BJ (cell line): Measurements from ENCODE around the gene RSL1D1. TPM values are rescaled to one million over a fixed set of nuclear protein-coding genes. Genes with fewer than 3 reads are reported as not detected.

ENCODE experiments used
- CTCF ChIA-PET: fragments of 350-600 bp; formaldehyde crosslinking; extraction: SDS; loops from one replicate; lab custom pipeline; 2021; ENCODE audit warnings: antibody characterized with exemption, inconsistent platforms; lab: Yijun Ruan, JAX
- POLR2A ChIA-PET: fragments of 300-600 bp; sonication (Branson Sonifier 250); formaldehyde crosslinking; extraction: SDS; loops from one replicate; lab custom pipeline; 2021; ENCODE audit warnings: antibody characterized with exemption; lab: Charles Lee
- DNase-seq: peaks from one replicate; pipeline ENCODE4 v3.0.0-alpha.2; 2011; ENCODE audit warnings: low read depth
- H3K27me3 ChIP-seq: 2 replicates; pipeline ENCODE4 v1.6.0; 2011; ENCODE audit warnings: low read length; ENCODE audit not compliant: control insufficient read depth, insufficient read depth
- H3K36me3 ChIP-seq: 2 replicates; pipeline ENCODE4 v1.5.1; 2011; ENCODE audit warnings: low read length; ENCODE audit not compliant: control insufficient read depth, insufficient read depth
- H3K4me3 ChIP-seq: 2 replicates; pipeline ENCODE4 v1.5.1; 2011; ENCODE audit warnings: low read depth, mild to moderate bottlenecking, control low read depth, low read length
- CTCF ChIP-seq: IDR thresholded peaks from 2 replicates; pipeline ENCODE4 v1.5.1; 2011; ENCODE audit warnings: low read depth, mild to moderate bottlenecking, control low read depth, inconsistent platforms, low read length, moderate library complexity; ENCODE audit not compliant: insufficient read depth
- polyA plus RNA-seq: library from polyadenylated mRNA; depleted of rRNA; stranded (reverse); fragments of >200 nt; gene quantifications from 2 replicates; pipeline ENCODE4 v1.2.3, GENCODE V29; 2011

Gene RSL1D1
- polyA plus RNA-seq, 1 experiment, result 36.4 TPM

DNA sequence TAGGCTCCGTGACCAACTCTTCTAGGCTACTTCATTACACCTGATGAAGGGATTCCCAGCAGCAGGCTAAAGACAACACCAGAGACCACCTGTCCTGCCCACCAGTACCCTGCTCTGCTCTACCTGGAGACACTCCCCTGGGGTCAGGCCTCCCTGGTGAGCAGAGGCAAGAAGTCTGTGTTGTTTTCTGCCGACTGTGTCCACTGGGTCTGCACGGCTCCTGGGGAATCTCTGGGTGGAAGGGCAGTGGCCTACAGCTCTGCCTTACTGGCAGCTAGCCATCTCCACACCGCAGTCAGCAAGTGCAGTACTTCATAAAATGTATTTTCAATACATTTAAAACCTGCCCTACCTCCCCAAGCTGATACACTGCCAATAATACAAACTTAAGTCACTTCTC is 6.8 kb downstream of the RSL1D1 start:
- no peak for TF ChIP-seq CTCF
- no peaks in the 10 kb centered on the region for H3K27me3 ChIP-seq
- CTCF ChIA-PET, result no interaction called here
- H3K36me3 ChIP-seq, result peaks cover 29% of the 10 kb centered on the region
- DNase-seq, result no peak
- POLR2A ChIA-PET, result no interaction called here
- no peak overlapping the region for H3K4me3 ChIP-seq

- ChIA-PET CTCF (no interaction called here), POLR2A (no interaction called here)
- Histone ChIP-seq H3K27me3 (no peaks in the 10 kb centered on the region), H3K4me3 (no peak overlapping the region), H3K36me3 (peaks cover 29% of the 10 kb centered on the region)
- TF ChIP-seq CTCF, result no peak
- no peak for DNase-seq
These were observed 7.5 kb downstream of the RSL1D1 start for GRCh38 chr16:11843861-11844260.

GRCh38 chr16:11843206-11843605 is 8.1 kb downstream of the RSL1D1 start:
- Histone ChIP-seq H3K36me3 (peaks cover 29% of the 10 kb centered on the region), H3K27me3 (no peaks in the 10 kb centered on the region), H3K4me3 (no peak overlapping the region)
- POLR2A ChIA-PET, result no interaction called here
- CTCF ChIA-PET, result no interaction called here
- DNase-seq, result no peak
- TF ChIP-seq CTCF, result no peak

DNA sequence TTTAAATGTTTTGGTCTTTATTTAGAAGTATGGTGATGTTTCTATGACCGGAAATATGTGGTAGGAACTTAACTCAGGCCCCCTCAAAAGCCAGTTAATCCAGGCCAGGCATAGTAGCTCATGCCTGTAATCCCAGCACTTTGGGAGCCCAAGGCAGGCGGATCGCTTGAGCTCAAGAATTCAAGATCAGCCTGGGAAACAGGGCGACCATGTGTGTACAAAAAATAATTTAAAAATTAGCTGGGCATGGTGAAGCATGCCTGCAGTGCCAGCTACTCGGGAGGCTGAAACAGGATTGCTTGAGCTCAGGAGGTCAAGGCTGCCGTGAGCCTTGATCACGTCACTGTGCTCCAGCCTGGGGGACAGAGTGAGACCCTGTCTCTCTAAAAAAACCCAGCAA is 10.3 kb downstream of the RSL1D1 start:
- ChIA-PET CTCF (interaction anchor here (0.6 to 1.2 kb wide), 3 partner anchors 31 to 254 kb away, joined by 3 to 6 read pairs (median 3); no protein-coding TSS in a partner anchor), POLR2A (no interaction called here)
- no peak for DNase-seq
- H3K36me3 ChIP-seq, result peaks cover 32% of the 10 kb centered on the region
- H3K4me3 ChIP-seq, result no peak overlapping the region
- TF ChIP-seq CTCF, result no peak
- H3K27me3 ChIP-seq, result no peaks in the 10 kb centered on the region

DNA sequence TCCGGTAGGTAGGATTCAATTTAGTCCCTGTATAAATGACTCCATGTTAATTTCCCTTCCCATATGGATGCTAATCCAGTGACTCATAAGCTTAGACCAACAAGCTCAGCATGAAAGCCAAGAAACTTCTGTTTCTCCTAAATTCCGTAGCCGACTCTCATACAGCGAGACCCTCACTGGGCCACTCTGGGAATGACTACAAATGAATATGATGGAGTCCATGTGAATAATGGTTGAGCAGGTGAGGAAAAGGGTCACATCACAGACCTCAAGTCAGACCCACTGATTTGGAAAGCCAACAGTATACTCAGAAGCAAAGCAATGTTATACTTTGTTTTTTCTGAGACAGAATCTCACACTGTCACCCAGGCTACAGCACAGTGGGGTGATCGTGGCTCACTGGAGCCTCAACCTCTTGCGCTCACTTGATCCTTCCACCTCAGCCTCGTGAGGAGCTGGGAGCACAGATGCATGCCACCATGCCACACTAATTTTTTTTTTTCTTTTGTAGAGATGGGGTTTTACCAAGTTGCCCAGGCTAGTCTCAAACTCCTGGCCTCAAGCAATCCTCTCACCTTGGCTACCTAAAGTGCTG is 14.6 kb downstream of the RSL1D1 start:
- no peak for TF ChIP-seq CTCF
- Histone ChIP-seq H3K27me3 (no peaks in the 10 kb centered on the region), H3K4me3 (no peak overlapping the region), H3K36me3 (peaks cover 15% of the 10 kb centered on the region)
- ChIA-PET CTCF (interaction anchor here (0.6 to 1.8 kb wide), 3 partner anchors 10 to 70 kb away, joined by 3 to 5 read pairs (median 4); partner anchors contain the start of gene ZC3H7A), POLR2A (no interaction called here)
- peak; percentile 57 for DNase-seq
